K562 (cell line): ENCODE results near the gene MANBA. TPM values are rescaled to one million over a fixed set of nuclear protein-coding genes. Genes with fewer than 3 reads are reported as not detected.
A peak's percentile ranks its signal among the peaks of the same experiment; 100 is the strongest.

Experiments used
- ARID1B ChIP-seq: fragments of 450-650 bp; IDR thresholded peaks from 2 replicates; pipeline ENCODE4 v1.6.1; 2016; ENCODE audit warnings: antibody characterized with exemption, mild to moderate bottlenecking, inconsistent platforms
- ASH1L ChIP-seq: fragments of 450-650 bp; IDR thresholded peaks from 2 replicates; pipeline ENCODE4 v1.6.1; 2018; ENCODE audit warnings: borderline replicate concordance, mild to moderate bottlenecking, low read depth; ENCODE audit not compliant: partially characterized antibody
- CC2D1A ChIP-seq: fragments of 450-650 bp; IDR thresholded peaks from 2 replicates; pipeline ENCODE4 v1.6.1; 2017; ENCODE audit warnings: mild to moderate bottlenecking
- CSDE1 ChIP-seq, 2 experiments: fragments of 450-650 bp; IDR thresholded peaks; 2 replicates each; pipeline ENCODE4 v1.6.1; 2016; ENCODE audit warnings: mild to moderate bottlenecking in 1 of 2
- CXXC5 ChIP-seq: fragments of 250-450 bp; sonication (Bioruptor Pico); IDR thresholded peaks from 2 replicates; pipeline ENCODE4 v1.8.0; 2022; ENCODE audit warnings: inconsistent platforms, mild to moderate bottlenecking, moderate library complexity
- EGR1 ChIP-seq: fragments of 450-650 bp; conservative IDR thresholded peaks from 2 replicates; pipeline ENCODE4 v1.6.1; 2017; ENCODE audit warnings: mild to moderate bottlenecking
- FOXK2 ChIP-seq, 2 experiments: fragments of 450-650 bp; IDR thresholded peaks in 1 of 2; conservative IDR thresholded peaks in 1 of 2; 2 replicates each; pipeline ENCODE4 v1.6.1; 2016; ENCODE audit warnings: low read depth in 2 of 2, mild to moderate bottlenecking in 1 of 2
- JUND ChIP-seq, 2 experiments: IDR thresholded peaks; 2 replicates in 1 of 2; 3 replicates in 1 of 2; pipeline ENCODE4 v1.6.1; 2011; ENCODE audit warnings: borderline replicate concordance in 2 of 2, low read depth in 2 of 2, low read length in 2 of 2, improper control_type of control experiment in 1 of 2, missing biosample characterization in 1 of 2, missing genetic modification characterization in 1 of 2, missing genetic modification reagents in 1 of 2
- MIER1 ChIP-seq: fragments of 450-650 bp; IDR thresholded peaks from 2 replicates; pipeline ENCODE4 v1.6.1; 2016; ENCODE audit warnings: antibody characterized with exemption, mild to moderate bottlenecking, low read depth
- NCOA2 ChIP-seq, 2 experiments: fragments of 450-650 bp; IDR thresholded peaks; 2 replicates each; pipeline ENCODE4 v1.6.1; 2018; ENCODE audit warnings: mild to moderate bottlenecking in 2 of 2, moderate library complexity in 1 of 2; ENCODE audit not compliant: partially characterized antibody in 2 of 2
- NR1H2 ChIP-seq: sonication (generic); formaldehyde crosslinking; IDR thresholded peaks from 2 replicates; pipeline ENCODE4 v1.4.0; 2020; ENCODE audit warnings: mild to moderate bottlenecking, missing genetic modification reagents
- SP2 ChIP-seq: IDR thresholded peaks from 2 replicates; pipeline ENCODE4 v1.6.1; 2011; ENCODE audit warnings: mild to moderate bottlenecking, low read depth, low read length, moderate library complexity; ENCODE audit not compliant: poor library complexity, severe bottlenecking; ENCODE audit errors: extremely low read depth
- XRCC5 ChIP-seq: fragments of 200-400 bp; formaldehyde crosslinking; IDR thresholded peaks from 2 replicates; pipeline ENCODE4 v1.6.1; 2017; ENCODE audit warnings: low read depth, mild to moderate bottlenecking, low read length
- ZFP36 ChIP-seq: fragments of 150-350 bp; IDR thresholded peaks from 2 replicates; pipeline ENCODE4 v1.6.1; 2018; ENCODE audit warnings: low read length, low read depth; ENCODE audit not compliant: partially characterized antibody
- ZNF384 ChIP-seq: IDR thresholded peaks from 2 replicates; pipeline ENCODE4 v1.6.1; 2012; ENCODE audit warnings: low read depth, low read length, improper control_type of control experiment
- polyA plus RNA-seq, 8 experiments: library from polyadenylated mRNA; depleted of rRNA in 4 of 8; stranded (reverse) in 5 of 8; unstranded in 3 of 8; fragments of >200 nt; fragmentation: Nextera tagmentation in 2 of 8; fragmentation: Illumina TruSeq in 1 of 8; extraction: Ambion mirVana in 2 of 8; extraction: Trizol in 1 of 8; gene quantifications; 2 replicates each; pipeline versions ENCODE4 v1.2.1 to v1.2.3, GENCODE V29; 2011 to 2014; ENCODE audit warnings: inconsistent platforms in 1 of 8, missing spikeins in 1 of 8
- total RNA-seq, 7 experiments: library from RNA; depleted of rRNA in 6 of 7; stranded (reverse); fragments of >200 nt in 6 of 7; fragmentation: Illumina TruSeq in 2 of 7; extraction: Trizol in 2 of 7; gene quantifications; 2 replicates each; pipeline versions ENCODE4 v1.2.1 to v1.2.3, GENCODE V29; 2011 to 2021; ENCODE audit warnings: low replicate concordance in 1 of 7
- TF ChIP-seq, protein P1 (sequence below): fragments of 250-450 bp; sonication (Bioruptor Pico); IDR thresholded peaks from 2 replicates; pipeline ENCODE4 v1.9.0; 2021; ENCODE audit warnings: mild to moderate bottlenecking
- TF ChIP-seq, protein P2 (sequence below): sonication (generic); formaldehyde crosslinking; IDR thresholded peaks from 2 replicates; pipeline ENCODE4 v1.8.0; 2022; ENCODE audit warnings: mild to moderate bottlenecking, missing genetic modification reagents, borderline replicate concordance
- TF ChIP-seq, protein P3 (sequence below): sonication (generic); IDR thresholded peaks from 2 replicates; pipeline ENCODE4 v1.6.1; 2016
- TF ChIP-seq, protein P4 (sequence below): fragments of 450-650 bp; formaldehyde crosslinking; IDR thresholded peaks from 2 replicates; pipeline ENCODE4 v1.4.0; 2020; ENCODE audit warnings: mild to moderate bottlenecking, mixed read lengths
- TF ChIP-seq, protein P5 (sequence below): fragments of 250-450 bp; sonication (Bioruptor Pico); IDR thresholded peaks from 2 replicates; pipeline ENCODE4 v1.5.0; 2020; ENCODE audit warnings: mild to moderate bottlenecking
- TF ChIP-seq, protein P6 (sequence below): sonication (generic); formaldehyde crosslinking; IDR thresholded peaks from 2 replicates; pipeline ENCODE4 v1.8.0; 2022; ENCODE audit warnings: missing genetic modification reagents, mild to moderate bottlenecking, borderline replicate concordance

The MANBA gene
- total and polyA plus RNA-seq, 9 of the 15 experiments (the other 6 are each of a cell fraction or from before 2014, with no cell fraction given) = 1.8 to 12.9 (median 7.7) TPM

DNA sequence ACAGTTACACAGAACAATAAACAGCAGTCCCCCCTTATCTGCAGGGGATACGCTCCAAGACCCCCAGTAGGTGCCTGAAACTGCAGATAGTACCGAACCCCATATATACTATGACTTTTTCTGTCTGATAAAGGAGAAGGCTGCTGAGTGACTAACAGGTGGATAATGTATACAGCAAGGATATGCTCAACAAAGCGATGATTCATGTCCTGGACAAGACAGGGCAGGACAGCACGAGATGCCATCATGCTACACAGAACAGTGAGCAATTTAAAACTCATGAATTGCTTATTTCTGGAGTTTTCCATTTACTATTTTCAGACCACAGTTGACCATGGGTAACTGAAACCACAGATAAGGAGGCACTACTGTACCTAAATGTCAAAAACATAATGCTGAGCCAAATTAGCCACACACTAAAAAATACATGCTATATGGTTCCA lies 76.1 kb downstream of the MANBA start (continued):
- peak; percentile 90 for TF ChIP-seq JUND (IDR thresholded peaks at IDR 0.05; ENCODE audit: borderline replicate concordance, low read depth, low read length)
- peak; percentile 86; the same call in 2 of the 3 replicates for TF ChIP-seq JUND (tag; IDR thresholded peaks at IDR 0.05; ENCODE audit: borderline replicate concordance, low read depth, low read length)
- TF ChIP-seq CXXC5 (CRISPR knock-in tag) = no peak
- TF ChIP-seq CSDE1 (IDR thresholded peaks at IDR 0.05) = no peak; a peak in 1 of 4 replicates
- TF ChIP-seq, protein P1, sequence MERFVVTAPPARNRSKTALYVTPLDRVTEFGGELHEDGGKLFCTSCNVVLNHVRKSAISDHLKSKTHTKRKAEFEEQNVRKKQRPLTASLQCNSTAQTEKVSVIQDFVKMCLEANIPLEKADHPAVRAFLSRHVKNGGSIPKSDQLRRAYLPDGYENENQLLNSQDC (CRISPR knock-in tag) = no peak
- TF ChIP-seq, protein P2, sequence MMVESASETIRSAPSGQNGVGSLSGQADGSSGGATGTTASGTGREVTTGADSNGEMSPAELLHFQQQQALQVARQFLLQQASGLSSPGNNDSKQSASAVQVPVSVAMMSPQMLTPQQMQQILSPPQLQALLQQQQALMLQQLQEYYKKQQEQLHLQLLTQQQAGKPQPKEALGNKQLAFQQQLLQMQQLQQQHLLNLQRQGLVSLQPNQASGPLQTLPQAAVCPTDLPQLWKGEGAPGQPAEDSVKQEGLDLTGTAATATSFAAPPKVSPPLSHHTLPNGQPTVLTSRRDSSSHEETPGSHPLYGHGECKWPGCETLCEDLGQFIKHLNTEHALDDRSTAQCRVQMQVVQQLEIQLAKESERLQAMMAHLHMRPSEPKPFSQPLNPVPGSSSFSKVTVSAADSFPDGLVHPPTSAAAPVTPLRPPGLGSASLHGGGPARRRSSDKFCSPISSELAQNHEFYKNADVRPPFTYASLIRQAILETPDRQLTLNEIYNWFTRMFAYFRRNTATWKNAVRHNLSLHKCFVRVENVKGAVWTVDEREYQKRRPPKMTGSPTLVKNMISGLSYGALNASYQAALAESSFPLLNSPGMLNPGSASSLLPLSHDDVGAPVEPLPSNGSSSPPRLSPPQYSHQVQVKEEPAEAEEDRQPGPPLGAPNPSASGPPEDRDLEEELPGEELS (CRISPR knock-in tag) = no peak
- TF ChIP-seq, protein P3, sequence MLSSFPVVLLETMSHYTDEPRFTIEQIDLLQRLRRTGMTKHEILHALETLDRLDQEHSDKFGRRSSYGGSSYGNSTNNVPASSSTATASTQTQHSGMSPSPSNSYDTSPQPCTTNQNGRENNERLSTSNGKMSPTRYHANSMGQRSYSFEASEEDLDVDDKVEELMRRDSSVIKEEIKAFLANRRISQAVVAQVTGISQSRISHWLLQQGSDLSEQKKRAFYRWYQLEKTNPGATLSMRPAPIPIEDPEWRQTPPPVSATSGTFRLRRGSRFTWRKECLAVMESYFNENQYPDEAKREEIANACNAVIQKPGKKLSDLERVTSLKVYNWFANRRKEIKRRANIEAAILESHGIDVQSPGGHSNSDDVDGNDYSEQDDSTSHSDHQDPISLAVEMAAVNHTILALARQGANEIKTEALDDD = peak; percentile 75
- TF ChIP-seq, protein P4, sequence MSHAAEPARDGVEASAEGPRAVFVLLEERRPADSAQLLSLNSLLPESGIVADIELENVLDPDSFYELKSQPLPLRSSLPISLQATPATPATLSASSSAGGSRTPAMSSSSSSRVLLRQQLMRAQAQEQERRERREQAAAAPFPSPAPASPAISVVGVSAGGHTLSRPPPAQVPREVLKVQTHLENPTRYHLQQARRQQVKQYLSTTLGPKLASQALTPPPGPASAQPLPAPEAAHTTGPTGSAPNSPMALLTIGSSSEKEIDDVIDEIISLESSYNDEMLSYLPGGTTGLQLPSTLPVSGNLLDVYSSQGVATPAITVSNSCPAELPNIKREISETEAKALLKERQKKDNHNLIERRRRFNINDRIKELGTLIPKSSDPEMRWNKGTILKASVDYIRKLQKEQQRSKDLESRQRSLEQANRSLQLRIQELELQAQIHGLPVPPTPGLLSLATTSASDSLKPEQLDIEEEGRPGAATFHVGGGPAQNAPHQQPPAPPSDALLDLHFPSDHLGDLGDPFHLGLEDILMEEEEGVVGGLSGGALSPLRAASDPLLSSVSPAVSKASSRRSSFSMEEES = no peak
- TF ChIP-seq SP2 = no peak
- no peak for TF ChIP-seq XRCC5
- TF ChIP-seq CC2D1A = no peak
- TF ChIP-seq MIER1 = no peak
- TF ChIP-seq ASH1L = no peak
- TF ChIP-seq FOXK2 (conservative IDR thresholded peaks at IDR 0.05 in 1 of 2, IDR thresholded peaks at IDR 0.05 in 1 of 2; ENCODE audit: low read depth in 2 of 2) = peak in 1 of 2 experiments; percentile 40; a peak in 1 of 4 replicates
- peak; percentile 77 for TF ChIP-seq ARID1B
- no peak for TF ChIP-seq EGR1
- TF ChIP-seq NCOA2 (IDR thresholded peaks at IDR 0.05; ENCODE audit: partially characterized antibody in 2 of 2) = no peak
- TF ChIP-seq ZFP36 = peak; percentile 17
- TF ChIP-seq, protein P5, sequence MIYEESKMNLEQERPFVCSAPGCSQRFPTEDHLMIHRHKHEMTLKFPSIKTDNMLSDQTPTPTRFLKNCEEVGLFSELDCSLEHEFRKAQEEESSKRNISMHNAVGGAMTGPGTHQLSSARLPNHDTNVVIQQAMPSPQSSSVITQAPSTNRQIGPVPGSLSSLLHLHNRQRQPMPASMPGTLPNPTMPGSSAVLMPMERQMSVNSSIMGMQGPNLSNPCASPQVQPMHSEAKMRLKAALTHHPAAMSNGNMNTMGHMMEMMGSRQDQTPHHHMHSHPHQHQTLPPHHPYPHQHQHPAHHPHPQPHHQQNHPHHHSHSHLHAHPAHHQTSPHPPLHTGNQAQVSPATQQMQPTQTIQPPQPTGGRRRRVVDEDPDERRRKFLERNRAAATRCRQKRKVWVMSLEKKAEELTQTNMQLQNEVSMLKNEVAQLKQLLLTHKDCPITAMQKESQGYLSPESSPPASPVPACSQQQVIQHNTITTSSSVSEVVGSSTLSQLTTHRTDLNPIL (CRISPR knock-in tag) = no peak
- TF ChIP-seq, protein P6, sequence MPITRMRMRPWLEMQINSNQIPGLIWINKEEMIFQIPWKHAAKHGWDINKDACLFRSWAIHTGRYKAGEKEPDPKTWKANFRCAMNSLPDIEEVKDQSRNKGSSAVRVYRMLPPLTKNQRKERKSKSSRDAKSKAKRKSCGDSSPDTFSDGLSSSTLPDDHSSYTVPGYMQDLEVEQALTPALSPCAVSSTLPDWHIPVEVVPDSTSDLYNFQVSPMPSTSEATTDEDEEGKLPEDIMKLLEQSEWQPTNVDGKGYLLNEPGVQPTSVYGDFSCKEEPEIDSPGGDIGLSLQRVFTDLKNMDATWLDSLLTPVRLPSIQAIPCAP = no peak
- TF ChIP-seq ZNF384 = no peak
- TF ChIP-seq NR1H2 (CRISPR knock-in tag) = no peak
